GM21528 (cell line): Measurements from ENCODE around the gene CERK.

ENCODE experiments used
- ATAC-seq: cut with Tn5 transposase; IDR thresholded peaks from one replicate; pipeline ENCODE4 v1.9.1; 2021; ENCODE audit warnings: mild to moderate bottlenecking, moderate library complexity; ENCODE audit not compliant: unreplicated experiment, low FRiP score

The CERK gene

DNA sequence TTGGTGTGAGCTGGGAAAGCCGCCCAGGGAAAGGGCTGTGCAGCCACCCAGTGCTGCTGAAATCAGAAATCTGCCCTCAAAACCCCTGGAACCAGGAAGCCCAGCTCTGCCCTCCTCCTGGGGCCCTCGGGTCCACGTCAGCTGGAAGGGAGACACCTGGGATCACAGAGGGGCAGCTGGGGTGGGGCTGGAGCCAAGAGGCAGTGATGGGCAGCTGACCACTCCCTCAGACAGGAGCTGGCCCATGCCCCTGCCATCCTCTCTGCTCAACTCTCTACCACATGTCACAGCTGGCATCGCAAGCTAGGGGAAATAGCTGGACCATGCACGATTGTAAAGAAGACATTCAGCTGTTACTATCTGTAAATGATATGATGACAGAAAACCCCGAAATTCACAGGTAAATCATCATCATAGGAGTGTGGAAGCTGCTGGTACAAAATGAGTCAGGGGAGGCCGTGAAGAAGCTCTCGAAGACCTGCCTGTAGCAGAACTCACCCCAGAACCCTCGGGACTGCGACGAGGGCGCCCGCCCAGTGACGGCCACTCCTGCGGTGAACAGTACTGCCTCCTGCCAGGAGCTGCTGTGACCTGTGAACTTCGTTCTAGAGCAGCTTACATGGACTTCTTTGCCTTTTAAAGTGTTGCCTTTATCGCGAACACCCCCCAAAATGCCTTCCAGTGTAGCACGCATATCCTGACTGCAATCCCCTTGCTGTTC is 55.9 kb downstream of the CERK start:
- ATAC-seq = no peak

DNA sequence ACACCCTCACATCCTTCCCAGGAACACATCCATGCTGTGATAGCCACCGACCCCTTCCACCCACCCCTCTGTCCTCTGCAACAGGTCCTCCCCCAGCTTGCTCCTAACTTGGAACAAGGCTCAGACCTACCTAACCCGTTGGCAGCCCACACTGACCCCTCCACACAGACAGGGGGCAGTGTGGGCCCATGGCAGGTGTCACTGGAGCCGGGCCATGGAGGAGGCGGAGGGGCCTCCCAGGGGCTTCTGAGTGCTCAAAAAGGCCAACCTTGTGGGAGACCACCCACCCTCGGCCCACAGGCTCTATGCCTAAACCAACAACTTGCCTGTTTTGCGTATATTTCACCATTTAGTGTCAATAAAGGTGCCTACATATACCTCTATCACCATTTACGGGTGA is 57.0 kb downstream of the CERK start:
- ATAC-seq = no peak

DNA sequence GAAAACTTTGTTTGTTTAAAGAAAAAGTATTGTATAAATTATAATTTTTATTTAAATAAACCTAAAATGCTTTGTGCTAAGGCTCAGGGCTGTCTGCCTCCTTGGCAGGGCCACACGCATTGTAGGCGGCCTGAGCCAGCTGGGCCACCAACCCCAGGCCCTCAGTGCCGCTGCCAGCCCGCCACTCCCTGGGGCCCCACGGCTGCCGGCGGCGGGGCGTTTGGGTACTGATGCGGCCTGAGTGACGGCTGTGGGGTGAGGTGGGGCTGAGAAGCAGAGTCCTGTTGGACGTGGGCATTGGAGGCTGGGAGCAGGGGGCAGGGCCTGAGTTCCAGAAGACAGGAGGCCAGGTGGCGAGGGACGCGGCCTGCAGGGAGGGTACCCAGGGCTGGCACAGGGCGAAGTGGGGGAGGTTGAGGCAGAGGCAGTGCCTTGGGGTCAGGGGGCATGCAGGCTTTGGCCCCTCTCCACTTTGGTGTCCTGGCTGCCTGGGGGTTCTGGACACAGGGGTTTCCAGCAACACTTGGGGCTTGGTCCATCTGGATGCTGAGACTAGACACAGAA is 58.3 kb downstream of the CERK start:
- no peak for ATAC-seq

DNA sequence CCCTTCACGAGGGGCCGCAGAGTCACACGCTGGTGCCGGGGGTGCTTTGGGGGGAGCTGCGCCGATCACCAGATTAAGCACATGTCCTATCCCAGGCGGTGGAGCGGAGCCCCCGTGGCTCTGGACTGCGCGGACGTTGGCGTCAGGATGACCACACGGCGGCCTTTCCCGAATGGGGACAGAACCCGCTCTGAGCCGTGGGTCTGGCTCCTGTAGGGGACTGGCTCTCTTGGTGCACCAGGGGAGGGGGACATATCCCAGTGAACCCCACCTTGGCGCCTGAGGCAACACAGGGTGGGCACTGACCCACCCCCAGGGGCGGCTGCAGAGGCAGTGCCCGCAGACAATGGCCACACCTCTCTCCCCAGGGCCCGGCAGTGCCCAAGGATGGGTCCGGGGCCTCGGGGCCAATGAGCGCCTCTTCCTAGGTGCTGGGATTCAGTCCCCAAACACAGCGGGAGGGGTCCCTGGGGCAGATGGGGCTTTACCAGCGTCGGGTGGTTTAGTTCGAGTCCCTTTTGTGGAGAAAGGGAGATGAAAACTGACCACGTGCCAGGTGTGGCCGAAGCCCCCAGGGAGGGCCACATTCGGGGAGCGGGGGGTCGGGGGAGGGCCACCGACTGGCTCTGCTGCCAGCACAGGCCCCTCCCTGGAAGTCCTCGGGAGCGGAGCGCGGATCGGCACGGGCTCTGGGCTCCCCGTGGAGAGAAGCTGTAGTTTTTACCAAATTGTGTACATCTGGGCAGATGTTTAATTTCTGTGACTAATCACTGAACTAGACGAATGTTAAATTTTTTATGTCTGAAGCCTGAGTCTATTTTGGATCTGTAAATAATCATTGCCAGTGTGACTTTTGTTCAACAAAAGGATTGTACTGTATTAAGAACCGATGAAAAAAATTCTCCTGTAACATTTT is 59.0 kb downstream of the CERK start:
- ATAC-seq = no peak

GRCh38 chr22:46678003-46678657 is 59.9 kb downstream of the CERK start:
- no peak for ATAC-seq

DNA sequence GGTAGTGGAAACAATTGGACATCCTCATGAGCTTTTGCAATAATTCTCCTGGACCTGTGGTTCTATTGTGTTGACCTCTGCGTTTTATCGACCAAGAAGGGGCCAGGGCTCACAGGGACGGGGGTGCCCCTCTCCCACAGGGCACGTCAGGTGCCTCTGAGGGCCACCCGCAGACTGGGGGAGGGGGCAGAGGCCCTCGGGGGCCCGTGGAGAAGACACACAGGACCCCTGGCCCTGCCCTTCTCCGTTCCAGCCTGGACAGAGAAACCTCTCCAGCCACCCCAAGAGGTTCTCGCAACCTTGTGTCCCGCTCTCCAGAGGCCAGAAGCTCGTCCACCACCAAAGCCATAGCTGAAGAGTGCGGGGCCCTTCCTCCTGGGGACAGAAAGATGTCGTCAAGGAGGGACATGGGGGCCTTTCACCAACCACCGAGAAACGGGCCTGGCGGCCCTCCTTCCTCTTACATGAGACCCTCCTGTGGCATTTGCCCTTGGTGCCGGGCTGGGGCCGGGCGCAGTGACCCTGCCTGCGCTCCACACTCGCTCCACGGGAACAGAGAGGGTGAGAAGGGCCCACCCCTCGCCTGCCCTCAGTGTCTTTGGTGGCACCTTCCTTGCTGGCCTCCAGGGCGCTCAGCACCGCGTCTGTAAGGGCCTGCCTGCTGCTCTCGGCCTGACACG is 60.6 kb downstream of the CERK start:
- ATAC-seq = no peak

- no peak for ATAC-seq
These were observed 61.2 kb downstream of the CERK start for GRCh38 chr22:46676881-46677280.

GRCh38 chr22:46676479-46676878 is 61.6 kb downstream of the CERK start:
- ATAC-seq = no peak

DNA sequence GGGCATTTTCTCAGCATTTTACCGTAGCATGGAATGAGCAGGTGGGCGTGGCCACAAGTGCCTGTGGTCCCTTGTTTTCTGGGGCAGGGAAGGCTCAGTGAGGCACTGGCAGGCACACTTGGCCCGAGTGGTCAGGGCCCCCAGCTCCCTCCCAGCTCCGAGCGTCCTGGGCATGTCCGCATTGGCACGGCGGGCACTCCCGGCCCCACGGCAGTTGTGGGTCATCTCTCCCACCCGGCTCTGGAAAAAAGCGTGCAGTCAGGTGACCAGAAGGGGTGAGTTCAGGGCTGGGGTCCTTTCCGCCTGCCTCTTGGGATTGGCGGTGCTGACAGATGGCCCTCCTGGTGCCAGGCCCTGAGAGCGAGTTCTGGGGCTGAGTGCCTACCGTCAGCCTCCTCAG is 62.1 kb downstream of the CERK start:
- ATAC-seq = no peak

DNA sequence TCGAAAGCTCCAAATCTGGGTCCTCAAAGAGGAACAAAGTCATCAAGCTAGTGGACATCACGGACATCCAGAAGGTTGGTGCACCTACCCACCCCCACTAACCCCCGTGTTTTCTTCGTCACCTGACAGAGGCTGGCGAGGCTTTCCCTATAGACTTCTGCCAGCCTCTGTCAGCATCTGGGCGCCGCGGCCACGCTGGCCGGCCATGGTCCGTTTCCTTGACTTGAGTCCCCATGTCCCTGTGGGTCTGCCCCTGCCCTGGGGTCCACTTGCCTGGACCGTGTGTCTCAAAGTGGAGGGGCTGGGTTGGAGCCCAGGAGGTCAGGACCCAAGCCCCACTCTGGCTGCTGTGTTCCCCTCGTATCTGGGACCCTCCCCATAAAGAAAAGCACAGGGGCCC is 62.6 kb downstream of the CERK start:
- ATAC-seq = no peak

DNA sequence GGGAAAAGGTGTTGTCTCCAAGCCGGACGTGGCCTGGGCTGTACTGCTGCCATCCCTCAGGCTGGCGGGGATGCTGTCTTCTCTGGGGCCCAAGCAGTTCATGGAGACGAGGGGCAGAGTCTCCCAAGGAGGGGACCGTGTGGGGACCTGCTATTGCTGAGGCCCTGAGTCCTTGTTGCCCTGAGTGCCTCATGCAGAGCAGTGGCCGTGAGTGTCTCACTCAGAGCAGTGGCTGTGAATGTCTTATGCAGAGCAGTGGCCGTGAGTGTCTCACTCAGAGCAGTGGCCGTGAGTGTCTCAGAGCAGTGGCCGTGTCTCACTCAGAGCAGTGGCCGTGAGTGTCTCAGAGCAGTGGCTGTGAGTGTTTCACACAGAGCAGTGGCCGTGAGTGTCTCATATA is 63.1 kb downstream of the CERK start:
- ATAC-seq = no peak

GRCh38 chr22:46674367-46674781 is 63.7 kb downstream of the CERK start:
- ATAC-seq = no peak

DNA sequence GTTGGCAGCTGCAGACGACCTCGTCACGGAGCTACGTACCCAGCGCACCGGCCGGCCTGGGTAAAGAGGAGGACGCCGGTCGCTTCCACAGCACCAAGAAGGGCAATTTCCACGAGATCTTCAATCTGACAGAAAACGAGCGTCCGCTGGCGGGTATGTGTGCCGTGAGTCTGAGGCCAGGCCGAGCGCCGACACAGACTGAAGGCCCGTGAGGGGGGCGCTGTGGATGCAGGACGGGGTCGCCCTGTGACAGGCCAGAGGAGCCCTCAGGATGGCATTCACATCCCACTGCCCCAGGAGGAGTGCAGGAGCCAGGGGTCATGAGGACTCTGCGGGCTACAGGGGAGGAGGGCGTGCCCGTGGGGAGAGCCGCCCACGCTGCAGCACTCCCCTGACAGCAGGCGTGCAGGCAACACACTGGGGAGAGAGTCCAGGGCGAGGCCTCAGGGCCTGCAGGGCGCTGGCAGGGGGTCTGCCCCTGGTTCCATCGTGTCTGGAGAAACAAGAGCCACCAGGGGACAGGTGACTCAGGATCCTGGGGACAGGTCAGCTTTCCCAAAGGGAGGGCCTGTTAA is 64.3 kb downstream of the CERK start:
- no peak for ATAC-seq

DNA sequence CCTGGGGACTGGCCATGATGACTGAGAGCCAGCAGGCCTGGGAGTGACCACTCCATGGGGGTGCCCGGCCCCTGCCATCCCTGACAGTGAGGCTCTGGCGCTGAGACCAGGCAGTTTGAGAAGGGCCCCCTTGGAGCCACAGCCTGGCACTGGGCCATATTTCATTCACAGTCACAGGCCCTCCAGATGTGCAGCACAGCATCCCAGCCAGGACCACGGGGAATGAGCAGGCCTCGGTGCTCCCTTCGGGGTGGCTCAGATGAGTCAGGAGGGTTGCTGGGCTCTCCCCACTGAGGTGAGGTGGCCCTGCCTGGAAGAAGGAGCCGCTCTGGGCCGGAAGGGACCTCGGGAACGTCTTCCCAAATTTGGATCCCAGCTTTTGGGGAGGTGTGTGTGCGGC is 64.8 kb downstream of the CERK start:
- no peak for ATAC-seq

DNA sequence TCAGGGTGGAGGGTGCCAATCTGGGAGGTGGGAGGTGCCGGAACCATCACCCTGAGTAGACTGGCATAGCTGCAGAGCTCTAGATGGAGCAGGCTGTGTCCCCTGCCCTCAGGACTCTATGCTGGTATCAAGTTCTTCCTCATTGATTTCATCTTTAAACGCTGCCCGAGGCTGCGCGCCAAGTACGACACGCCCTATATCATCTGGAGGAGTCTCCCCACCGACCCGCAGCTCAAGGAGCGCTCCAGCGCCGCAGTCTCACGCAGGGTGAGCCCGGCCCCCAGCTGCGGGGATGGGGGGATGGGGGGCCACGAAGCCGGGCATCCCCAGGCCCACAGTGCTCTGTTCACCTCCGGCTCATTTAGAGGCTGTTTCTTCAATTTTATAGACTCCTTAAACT is 65.3 kb downstream of the CERK start:
- ATAC-seq = no peak

DNA sequence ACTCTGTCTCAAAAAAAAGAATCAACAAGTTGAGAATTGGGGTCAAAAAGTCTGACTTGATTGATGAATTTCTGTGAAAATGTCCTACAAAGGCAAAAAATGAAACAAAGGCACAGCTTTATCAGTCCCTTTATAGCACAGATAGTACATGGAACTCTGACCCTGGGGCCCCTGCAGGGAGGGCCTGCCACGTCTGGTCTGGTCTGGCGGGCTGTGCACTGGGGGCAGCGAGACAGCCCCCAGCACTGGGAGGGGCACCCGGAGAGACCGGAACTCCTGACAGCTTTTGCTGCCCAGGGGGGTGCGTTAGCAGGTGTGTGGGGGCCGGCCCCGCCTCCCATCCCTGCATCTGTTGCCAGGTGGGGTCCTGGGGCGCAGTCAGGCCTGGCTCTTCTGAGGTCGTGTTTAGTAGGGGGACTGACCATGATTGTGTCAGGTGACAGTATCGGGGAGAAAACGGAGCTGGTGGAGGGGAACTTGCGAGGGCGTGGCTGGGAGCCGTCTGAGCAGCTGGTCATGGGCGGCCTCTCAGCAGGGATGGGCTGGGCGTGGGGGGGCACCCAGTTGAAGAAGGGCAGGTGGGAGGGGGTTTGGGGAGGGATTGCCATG is 66.1 kb downstream of the CERK start:
- ATAC-seq = no peak

- ATAC-seq = no peak
These were observed 68.9 kb downstream of the CERK start for GRCh38 chr22:46669201-46669600.

DNA sequence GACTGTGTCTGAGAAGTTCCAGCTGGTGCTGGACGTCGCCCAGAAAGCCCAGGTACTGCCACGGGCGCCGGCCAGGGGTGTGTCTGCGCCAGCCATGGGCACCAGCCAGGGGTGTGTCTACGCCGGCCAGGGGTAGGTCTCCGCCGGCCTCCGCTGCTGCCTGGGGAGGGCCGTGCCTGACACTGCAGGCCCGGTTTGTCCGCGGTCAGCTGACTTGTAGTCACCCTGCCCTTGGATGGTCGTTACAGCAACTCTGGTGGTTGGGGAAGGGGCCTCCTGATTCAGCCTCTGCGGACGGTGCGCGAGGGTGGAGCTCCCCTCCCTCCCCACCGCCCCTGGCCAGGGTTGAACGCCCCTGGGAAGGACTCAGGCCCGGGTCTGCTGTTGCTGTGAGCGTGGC is 69.9 kb downstream of the CERK start:
- ATAC-seq = no peak

DNA sequence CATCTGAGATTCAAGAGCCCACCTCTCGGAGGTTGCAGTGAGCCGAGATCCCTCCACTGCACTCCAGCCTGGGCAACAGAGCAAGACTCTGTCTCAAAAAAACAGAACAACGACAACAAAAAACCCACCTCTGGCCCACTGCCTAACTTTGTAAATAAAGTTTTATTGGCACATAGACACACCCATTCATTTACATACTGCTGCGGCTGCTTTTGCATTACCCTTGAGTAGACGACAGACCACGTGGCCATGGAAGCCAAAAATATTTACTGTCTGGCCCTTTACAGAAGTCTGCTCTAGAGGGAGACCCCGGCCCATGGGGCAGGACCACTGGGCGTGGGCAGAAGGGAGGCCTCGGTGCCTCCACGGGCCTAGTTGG is 70.8 kb downstream of the CERK start:
- ATAC-seq = no peak
